ENCODE measurements around the gene MRPL4. TPM values are rescaled to one million over a fixed set of nuclear protein-coding genes. Genes with fewer than 3 reads are reported as not detected.

Gene MRPL4
- total and polyA plus RNA-seq, 2 of the 13 experiments (the other 11 are each of a cell fraction or from before 2014, with no cell fraction given) = 40.6 to 42.5 TPM

DNA sequence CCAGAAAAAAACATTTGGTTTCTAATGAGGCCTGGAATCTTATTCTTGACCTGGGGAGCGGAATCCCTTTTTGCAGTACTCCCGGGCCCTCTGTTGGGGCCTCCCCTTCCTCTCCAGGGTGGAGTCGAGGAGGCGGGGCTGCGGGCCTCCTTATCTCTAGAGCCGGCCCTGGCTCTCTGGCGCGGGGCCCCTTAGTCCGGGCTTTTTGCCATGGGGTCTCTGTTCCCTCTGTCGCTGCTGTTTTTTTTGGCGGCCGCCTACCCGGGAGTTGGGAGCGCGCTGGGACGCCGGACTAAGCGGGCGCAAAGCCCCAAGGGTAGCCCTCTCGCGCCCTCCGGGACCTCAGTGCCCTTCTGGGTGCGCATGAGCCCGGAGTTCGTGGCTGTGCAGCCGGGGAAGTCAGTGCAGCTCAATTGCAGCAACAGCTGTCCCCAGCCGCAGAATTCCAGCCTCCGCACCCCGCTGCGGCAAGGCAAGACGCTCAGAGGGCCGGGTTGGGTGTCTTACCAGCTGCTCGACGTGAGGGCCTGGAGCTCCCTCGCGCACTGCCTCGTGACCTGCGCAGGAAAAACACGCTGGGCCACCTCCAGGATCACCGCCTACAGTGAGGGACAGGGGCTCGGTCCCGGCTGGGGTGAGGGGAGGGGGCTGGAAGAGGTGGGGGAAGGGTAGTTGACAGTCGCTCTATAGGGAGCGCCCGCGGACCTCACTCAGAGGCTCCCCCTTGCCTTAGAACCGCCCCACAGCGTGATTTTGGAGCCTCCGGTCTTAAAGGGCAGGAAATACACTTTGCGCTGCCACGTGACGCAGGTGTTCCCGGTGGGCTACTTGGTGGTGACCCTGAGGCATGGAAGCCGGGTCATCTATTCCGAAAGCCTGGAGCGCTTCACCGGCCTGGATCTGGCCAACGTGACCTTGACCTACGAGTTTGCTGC is 35.1 kb downstream of the MRPL4 start, which contains the start of gene ICAM4 (continued):
- peak; percentile 51; the same call in 1 of the 2 replicates for TF ChIP-seq PAF1 (CRISPR knock-in tag; IDR thresholded peaks at IDR 0.05)
- no peak for TF ChIP-seq POGZ (CRISPR knock-in tag; IDR thresholded peaks at IDR 0.05)
- no peak for TF ChIP-seq SP1 (IDR thresholded peaks at IDR 0.05)
- TF ChIP-seq SP1 (CRISPR knock-in tag; IDR thresholded peaks at IDR 0.05) = no peak
- no peak for TF ChIP-seq LCORL (IDR thresholded peaks at IDR 0.05)
- 0 out of 2 replicates have a peak, but pooled peaks have one; percentile 7 for TF ChIP-seq LCORL (CRISPR knock-in tag; IDR thresholded peaks at IDR 0.05)
- TF ChIP-seq ZBTB7B (CRISPR knock-in tag; IDR thresholded peaks at IDR 0.05) = peak; percentile 21
- TF ChIP-seq, protein P1, sequence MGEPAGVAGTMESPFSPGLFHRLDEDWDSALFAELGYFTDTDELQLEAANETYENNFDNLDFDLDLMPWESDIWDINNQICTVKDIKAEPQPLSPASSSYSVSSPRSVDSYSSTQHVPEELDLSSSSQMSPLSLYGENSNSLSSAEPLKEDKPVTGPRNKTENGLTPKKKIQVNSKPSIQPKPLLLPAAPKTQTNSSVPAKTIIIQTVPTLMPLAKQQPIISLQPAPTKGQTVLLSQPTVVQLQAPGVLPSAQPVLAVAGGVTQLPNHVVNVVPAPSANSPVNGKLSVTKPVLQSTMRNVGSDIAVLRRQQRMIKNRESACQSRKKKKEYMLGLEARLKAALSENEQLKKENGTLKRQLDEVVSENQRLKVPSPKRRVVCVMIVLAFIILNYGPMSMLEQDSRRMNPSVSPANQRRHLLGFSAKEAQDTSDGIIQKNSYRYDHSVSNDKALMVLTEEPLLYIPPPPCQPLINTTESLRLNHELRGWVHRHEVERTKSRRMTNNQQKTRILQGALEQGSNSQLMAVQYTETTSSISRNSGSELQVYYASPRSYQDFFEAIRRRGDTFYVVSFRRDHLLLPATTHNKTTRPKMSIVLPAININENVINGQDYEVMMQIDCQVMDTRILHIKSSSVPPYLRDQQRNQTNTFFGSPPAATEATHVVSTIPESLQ (CRISPR knock-in tag; conservative IDR thresholded peaks at IDR 0.05) = no peak
- TF ChIP-seq, protein P2, sequence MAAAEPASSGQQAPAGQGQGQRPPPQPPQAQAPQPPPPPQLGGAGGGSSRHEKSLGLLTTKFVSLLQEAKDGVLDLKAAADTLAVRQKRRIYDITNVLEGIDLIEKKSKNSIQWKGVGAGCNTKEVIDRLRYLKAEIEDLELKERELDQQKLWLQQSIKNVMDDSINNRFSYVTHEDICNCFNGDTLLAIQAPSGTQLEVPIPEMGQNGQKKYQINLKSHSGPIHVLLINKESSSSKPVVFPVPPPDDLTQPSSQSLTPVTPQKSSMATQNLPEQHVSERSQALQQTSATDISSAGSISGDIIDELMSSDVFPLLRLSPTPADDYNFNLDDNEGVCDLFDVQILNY (CRISPR knock-in tag; conservative IDR thresholded peaks at IDR 0.05) = no peak
- peak; percentile 72 for TF ChIP-seq POLR2G (IDR thresholded peaks at IDR 0.05; ENCODE audit: low read depth, low read length)
- TF ChIP-seq, protein P3, sequence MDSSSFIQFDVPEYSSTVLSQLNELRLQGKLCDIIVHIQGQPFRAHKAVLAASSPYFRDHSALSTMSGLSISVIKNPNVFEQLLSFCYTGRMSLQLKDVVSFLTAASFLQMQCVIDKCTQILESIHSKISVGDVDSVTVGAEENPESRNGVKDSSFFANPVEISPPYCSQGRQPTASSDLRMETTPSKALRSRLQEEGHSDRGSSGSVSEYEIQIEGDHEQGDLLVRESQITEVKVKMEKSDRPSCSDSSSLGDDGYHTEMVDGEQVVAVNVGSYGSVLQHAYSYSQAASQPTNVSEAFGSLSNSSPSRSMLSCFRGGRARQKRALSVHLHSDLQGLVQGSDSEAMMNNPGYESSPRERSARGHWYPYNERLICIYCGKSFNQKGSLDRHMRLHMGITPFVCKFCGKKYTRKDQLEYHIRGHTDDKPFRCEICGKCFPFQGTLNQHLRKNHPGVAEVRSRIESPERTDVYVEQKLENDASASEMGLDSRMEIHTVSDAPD (CRISPR knock-in tag; IDR thresholded peaks at IDR 0.05) = no peak
- peak; percentile 62; the same call in 1 of the 2 replicates for TF ChIP-seq SP5 (CRISPR knock-in tag; IDR thresholded peaks at IDR 0.05; ENCODE audit: borderline replicate concordance, low read depth)
- no peak for TF ChIP-seq PAX8 (CRISPR knock-in tag; IDR thresholded peaks at IDR 0.05; ENCODE audit: borderline replicate concordance)
- TF ChIP-seq ZNF777 (CRISPR knock-in tag; IDR thresholded peaks at IDR 0.05) = peak; percentile 94
- 0 out of 2 replicates have a peak, but pooled peaks have one; percentile 41 for TF ChIP-seq ZNF850 (CRISPR knock-in tag; conservative IDR thresholded peaks at IDR 0.05)
- no peak for TF ChIP-seq ZNF883 (CRISPR knock-in tag; IDR thresholded peaks at IDR 0.05; ENCODE audit: not compliant biosample characterization)
- peak; percentile 34; the same call in 1 of the 2 replicates for TF ChIP-seq ARNT2 (CRISPR knock-in tag; IDR thresholded peaks at IDR 0.05; ENCODE audit: low read depth)
- no peak for TF ChIP-seq MYNN (CRISPR knock-in tag; IDR thresholded peaks at IDR 0.05; ENCODE audit: low read depth)
- TF ChIP-seq SPEN (CRISPR knock-in tag; IDR thresholded peaks at IDR 0.05; ENCODE audit: low read depth) = 0 out of 2 replicates have a peak, but pooled peaks have one; percentile 14
- no peak for TF ChIP-seq ZNF547 (CRISPR knock-in tag; IDR thresholded peaks at IDR 0.05)
- 0 out of 2 replicates have a peak, but pooled peaks have one; percentile 25 for TF ChIP-seq ZNF274 (CRISPR knock-in tag; IDR thresholded peaks at IDR 0.05)
- TF ChIP-seq, protein P4, sequence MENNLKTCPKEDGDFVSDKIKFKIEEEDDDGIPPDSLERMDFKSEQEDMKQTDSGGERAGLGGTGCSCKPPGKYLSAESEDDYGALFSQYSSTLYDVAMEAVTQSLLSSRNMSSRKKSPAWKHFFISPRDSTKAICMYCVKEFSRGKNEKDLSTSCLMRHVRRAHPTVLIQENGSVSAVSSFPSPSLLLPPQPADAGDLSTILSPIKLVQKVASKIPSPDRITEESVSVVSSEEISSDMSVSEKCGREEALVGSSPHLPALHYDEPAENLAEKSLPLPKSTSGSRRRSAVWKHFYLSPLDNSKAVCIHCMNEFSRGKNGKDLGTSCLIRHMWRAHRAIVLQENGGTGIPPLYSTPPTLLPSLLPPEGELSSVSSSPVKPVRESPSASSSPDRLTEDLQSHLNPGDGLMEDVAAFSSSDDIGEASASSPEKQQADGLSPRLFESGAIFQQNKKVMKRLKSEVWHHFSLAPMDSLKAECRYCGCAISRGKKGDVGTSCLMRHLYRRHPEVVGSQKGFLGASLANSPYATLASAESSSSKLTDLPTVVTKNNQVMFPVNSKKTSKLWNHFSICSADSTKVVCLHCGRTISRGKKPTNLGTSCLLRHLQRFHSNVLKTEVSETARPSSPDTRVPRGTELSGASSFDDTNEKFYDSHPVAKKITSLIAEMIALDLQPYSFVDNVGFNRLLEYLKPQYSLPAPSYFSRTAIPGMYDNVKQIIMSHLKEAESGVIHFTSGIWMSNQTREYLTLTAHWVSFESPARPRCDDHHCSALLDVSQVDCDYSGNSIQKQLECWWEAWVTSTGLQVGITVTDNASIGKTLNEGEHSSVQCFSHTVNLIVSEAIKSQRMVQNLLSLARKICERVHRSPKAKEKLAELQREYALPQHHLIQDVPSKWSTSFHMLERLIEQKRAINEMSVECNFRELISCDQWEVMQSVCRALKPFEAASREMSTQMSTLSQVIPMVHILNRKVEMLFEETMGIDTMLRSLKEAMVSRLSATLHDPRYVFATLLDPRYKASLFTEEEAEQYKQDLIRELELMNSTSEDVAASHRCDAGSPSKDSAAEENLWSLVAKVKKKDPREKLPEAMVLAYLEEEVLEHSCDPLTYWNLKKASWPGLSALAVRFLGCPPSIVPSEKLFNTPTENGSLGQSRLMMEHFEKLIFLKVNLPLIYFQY (CRISPR knock-in tag; IDR thresholded peaks at IDR 0.05; ENCODE audit: borderline replicate concordance) = no peak; the same call in 1 of the 2 replicates

Measured in HepG2 (cell line).